ENCODE measurements around the gene CCDC148.
"Not testable (repeated sequence)": the region's sequence is repeated elsewhere in the genome, so short reads cannot be mapped to it uniquely, and the experiment has no call there.

Gene CCDC148

GRCh38 chr2:158346032-158346431 is 110.5 kb downstream of the CCDC148 start:
- no peak for DNase-seq

- no peak for DNase-seq
Measured at GRCh38 chr2:158339513-158339912, 117.0 kb downstream of the CCDC148 start.

- no peak for DNase-seq
Measured at GRCh38 chr2:158337018-158337417, 119.5 kb downstream of the CCDC148 start.

GRCh38 chr2:158331799-158332198 is 124.8 kb downstream of the CCDC148 start:
- not testable (repeated sequence) for DNase-seq

- DNase-seq, result no peak
Measured at GRCh38 chr2:158325782-158326340, 130.7 kb downstream of the CCDC148 start.

GRCh38 chr2:158325031-158325781 is 131.3 kb downstream of the CCDC148 start:
- DNase-seq, result no peak

- no peak for DNase-seq
Measured at GRCh38 chr2:158323381-158323780, 133.2 kb downstream of the CCDC148 start.

- DNase-seq, result no peak
Measured at GRCh38 chr2:158321264-158321663, 135.3 kb downstream of the CCDC148 start.

GRCh38 chr2:158319269-158319668 is 137.3 kb downstream of the CCDC148 start:
- no peak for DNase-seq

GRCh38 chr2:158317642-158318041 is 138.9 kb downstream of the CCDC148 start:
- no peak for DNase-seq

GRCh38 chr2:158315803-158316414 is 140.6 kb downstream of the CCDC148 start:
- no peak for DNase-seq

- no peak for DNase-seq
Measured at GRCh38 chr2:158315000-158315399, 141.6 kb downstream of the CCDC148 start.

- no peak for DNase-seq
Measured at GRCh38 chr2:158313734-158314133, 142.8 kb downstream of the CCDC148 start.

GRCh38 chr2:158312981-158313380 is 143.6 kb downstream of the CCDC148 start:
- DNase-seq, result no peak

- not testable (repeated sequence) for DNase-seq
Measured at GRCh38 chr2:158310407-158310806, 146.1 kb downstream of the CCDC148 start.

- no peak for DNase-seq
Measured at GRCh38 chr2:158305501-158305900, 151.1 kb downstream of the CCDC148 start.

GRCh38 chr2:158300394-158300793 is 156.2 kb downstream of the CCDC148 start:
- DNase-seq, result no peak

GRCh38 chr2:158297606-158298005 is 158.9 kb downstream of the CCDC148 start:
- no peak for DNase-seq

- DNase-seq, result no peak
Measured at GRCh38 chr2:158297120-158297519, 159.4 kb downstream of the CCDC148 start.

- no peak for DNase-seq
Measured at GRCh38 chr2:158293722-158294121, 162.8 kb downstream of the CCDC148 start.

GRCh38 chr2:158291544-158292180 is 164.9 kb downstream of the CCDC148 start:
- no peak for DNase-seq

- no peak for DNase-seq
Measured at GRCh38 chr2:158290225-158290624, 166.3 kb downstream of the CCDC148 start.

GRCh38 chr2:158276619-158277471 is 179.7 kb downstream of the CCDC148 start:
- DNase-seq, result no peak

Data from activated CD4-positive, alpha-beta T cell treated with anti-CD3 and anti-CD28 coated beads for 48 hours (primary cell).